Neural progenitor cell (in vitro differentiated cells): Measurements from ENCODE around the gene ARL3.

Experiments
- EZH2 ChIP-seq: fragments of 200-600 bp; sonication (generic); IDR thresholded peaks from 2 replicates; pipeline ENCODE4 v1.6.1; 2017; ENCODE audit warnings: antibody characterized with exemption, mild to moderate bottlenecking, moderate library complexity
- EZH2phosphoT487 ChIP-seq: fragments of 200-600 bp; sonication (generic); IDR thresholded peaks from 2 replicates; pipeline ENCODE4 v1.6.1; 2017; ENCODE audit warnings: antibody characterized with exemption
- TF ChIP-seq, protein P1 (sequence below): fragments of 200-600 bp; sonication (generic); IDR thresholded peaks from 2 replicates; pipeline ENCODE4 v1.5.1; 2017; ENCODE audit warnings: antibody characterized with exemption, mild to moderate bottlenecking

DNA sequence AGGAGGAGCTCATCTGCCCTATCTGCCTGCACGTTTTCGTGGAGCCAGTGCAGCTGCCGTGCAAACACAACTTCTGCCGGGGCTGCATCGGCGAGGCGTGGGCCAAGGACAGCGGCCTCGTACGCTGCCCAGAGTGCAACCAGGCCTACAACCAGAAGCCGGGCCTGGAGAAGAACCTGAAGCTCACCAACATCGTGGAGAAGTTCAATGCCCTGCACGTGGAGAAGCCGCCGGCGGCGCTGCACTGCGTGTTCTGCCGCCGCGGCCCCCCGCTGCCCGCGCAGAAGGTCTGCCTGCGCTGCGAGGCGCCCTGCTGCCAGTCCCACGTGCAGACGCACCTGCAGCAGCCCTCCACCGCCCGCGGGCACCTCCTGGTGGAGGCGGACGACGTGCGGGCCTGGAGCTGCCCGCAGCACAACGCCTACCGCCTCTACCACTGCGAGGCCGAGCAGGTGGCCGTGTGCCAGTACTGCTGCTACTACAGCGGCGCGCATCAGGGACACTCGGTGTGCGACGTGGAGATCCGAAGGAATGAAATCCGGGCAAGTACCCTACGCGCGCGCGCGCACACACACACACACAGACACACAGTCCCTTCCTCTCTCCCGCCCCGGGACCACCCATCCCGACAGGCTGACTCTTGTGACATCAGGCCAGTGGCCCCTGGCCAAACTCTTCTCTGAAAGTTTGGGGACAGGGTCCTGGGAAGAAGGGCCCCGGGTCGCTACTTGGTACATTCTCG lies 69.4 kb downstream of the ARL3 start:
- TF ChIP-seq, protein P1, sequence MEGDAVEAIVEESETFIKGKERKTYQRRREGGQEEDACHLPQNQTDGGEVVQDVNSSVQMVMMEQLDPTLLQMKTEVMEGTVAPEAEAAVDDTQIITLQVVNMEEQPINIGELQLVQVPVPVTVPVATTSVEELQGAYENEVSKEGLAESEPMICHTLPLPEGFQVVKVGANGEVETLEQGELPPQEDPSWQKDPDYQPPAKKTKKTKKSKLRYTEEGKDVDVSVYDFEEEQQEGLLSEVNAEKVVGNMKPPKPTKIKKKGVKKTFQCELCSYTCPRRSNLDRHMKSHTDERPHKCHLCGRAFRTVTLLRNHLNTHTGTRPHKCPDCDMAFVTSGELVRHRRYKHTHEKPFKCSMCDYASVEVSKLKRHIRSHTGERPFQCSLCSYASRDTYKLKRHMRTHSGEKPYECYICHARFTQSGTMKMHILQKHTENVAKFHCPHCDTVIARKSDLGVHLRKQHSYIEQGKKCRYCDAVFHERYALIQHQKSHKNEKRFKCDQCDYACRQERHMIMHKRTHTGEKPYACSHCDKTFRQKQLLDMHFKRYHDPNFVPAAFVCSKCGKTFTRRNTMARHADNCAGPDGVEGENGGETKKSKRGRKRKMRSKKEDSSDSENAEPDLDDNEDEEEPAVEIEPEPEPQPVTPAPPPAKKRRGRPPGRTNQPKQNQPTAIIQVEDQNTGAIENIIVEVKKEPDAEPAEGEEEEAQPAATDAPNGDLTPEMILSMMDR, result peak; percentile 63
- TF ChIP-seq EZH2, result no peak
- no peak for TF ChIP-seq EZH2phosphoT487
